ENCODE results near the gene FAM156B.
"Not testable (repeated sequence)": the region's sequence is repeated elsewhere in the genome, so short reads cannot be mapped to it uniquely, and the experiment has no call there.

GRCh38 chrX:52909313-52909969, 12.3 kb downstream of the FAM156B start:
- TF ChIP-seq CTCF, EZH2phosphoT487, EZH2 (IDR thresholded peaks at IDR 0.05): not testable (repeated sequence)

All from neural progenitor cell (in vitro differentiated cells).